Neural crest cell (in vitro differentiated cells): ENCODE measurements around the gene SLC13A1. TPM values are rescaled to one million over a fixed set of nuclear protein-coding genes. Genes with fewer than 3 reads are reported as not detected.

ENCODE experiments used
- DNase-seq: peaks from one replicate; pipeline ENCODE4 v3.0.0; 2021; ENCODE audit warnings: low read depth, mixed read lengths, low spot score
- H3K27ac Mint-ChIP-seq: one replicate; pipeline ENCODE4 v1.8.0; 2021; ENCODE audit warnings: mild to moderate bottlenecking, mixed read lengths; ENCODE audit not compliant: unreplicated experiment
- H3K27me3 Mint-ChIP-seq: 2 replicates; pipeline ENCODE4 v1.8.0; 2021; ENCODE audit warnings: low read depth, mild to moderate bottlenecking, mixed read lengths
- H3K36me3 Mint-ChIP-seq: 2 replicates; pipeline ENCODE4 v1.8.0; 2021; ENCODE audit warnings: low read depth, mild to moderate bottlenecking, mixed read lengths
- H3K4me1 Mint-ChIP-seq: 2 replicates; pipeline ENCODE4 v1.8.0; 2021; ENCODE audit warnings: mixed read lengths
- H3K4me3 Mint-ChIP-seq: one replicate; pipeline ENCODE4 v1.8.0; 2021; ENCODE audit warnings: mild to moderate bottlenecking, mixed read lengths
- H3K9me3 Mint-ChIP-seq: 2 replicates; pipeline ENCODE4 v1.8.0; 2021; ENCODE audit warnings: mixed read lengths
- CTCF ChIP-seq: fragments of 200-600 bp; sonication (generic); conservative IDR thresholded peaks from 2 replicates; pipeline ENCODE4 v1.5.0; 2021; ENCODE audit warnings: antibody characterized with exemption, mild to moderate bottlenecking
- total RNA-seq: library from RNA; stranded (reverse); gene quantifications from 2 replicates; pipeline ENCODE4 v1.2.1, GENCODE V29; 2021

Gene SLC13A1
- total RNA-seq, 1 donor from 2014 or later, result not detected

DNA sequence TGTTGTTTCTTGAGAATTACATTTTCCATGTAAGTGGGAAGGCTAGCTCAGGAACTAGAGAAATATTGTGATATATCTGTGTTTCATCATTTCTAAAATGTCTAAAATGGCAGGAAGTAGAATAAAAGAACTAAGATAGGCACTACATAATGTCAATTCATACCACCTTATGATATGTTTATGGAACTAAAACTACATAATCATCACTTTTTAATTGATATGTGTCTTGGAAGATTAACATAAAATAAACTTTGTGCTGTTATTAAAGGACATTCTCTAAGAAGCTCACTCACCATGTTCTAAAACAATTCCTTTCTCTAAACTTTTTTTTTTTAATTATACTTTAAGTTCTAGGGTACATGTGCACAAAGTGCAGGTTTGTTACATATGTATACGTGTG, 120.7 kb downstream of the SLC13A1 start:
- H3K4me3 Mint-ChIP-seq, result no peak overlapping the region
- no peaks in the 10 kb centered on the region for H3K36me3 Mint-ChIP-seq
- no peak for DNase-seq
- no peak overlapping the region for H3K27ac Mint-ChIP-seq
- H3K9me3 Mint-ChIP-seq, result peaks cover 5% of the 10 kb centered on the region
- H3K27me3 Mint-ChIP-seq, result no peaks in the 10 kb centered on the region
- TF ChIP-seq CTCF, result no peak
- no peaks in the 10 kb centered on the region for H3K4me1 Mint-ChIP-seq

- Mint-ChIP-seq H3K4me3 (no peak overlapping the region), H3K36me3 (no peaks in the 10 kb centered on the region), H3K27ac (no peak overlapping the region), H3K27me3 (no peaks in the 10 kb centered on the region), H3K9me3 (no peaks in the 10 kb centered on the region), H3K4me1 (no peaks in the 10 kb centered on the region)
- no peak for DNase-seq
- TF ChIP-seq CTCF, result no peak
Observed at GRCh38 chr7:123075838-123076467, 123.8 kb downstream of the SLC13A1 start.

DNA sequence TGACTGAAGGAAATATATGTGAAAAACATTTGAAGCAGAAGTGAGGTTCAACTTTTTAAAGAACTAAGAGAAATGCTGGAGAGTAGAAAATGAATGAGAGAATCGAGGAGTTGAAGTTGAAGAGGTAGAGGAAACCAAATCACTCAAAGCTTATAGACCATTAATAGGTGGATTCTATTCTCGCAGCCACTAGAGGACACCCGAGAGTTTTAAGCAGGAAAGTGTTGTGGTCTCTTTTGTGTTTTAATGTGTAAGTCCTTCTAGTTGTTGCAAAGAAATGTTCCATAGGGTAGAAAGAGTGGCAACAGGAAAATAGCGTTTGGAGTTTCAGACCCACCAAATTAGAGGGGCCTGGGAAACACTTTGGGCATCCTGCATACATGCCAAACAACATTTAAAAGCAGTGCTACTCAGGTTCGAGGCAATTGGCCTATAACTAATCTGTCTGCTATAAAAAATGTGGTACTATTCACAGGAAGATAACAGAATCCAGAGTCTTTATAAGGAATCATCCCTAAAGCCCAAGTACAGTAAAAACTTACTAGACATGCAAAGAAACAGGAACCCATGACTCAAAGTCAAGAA, 129.0 kb downstream of the SLC13A1 start:
- Mint-ChIP-seq H3K4me3 (no peak overlapping the region), H3K27ac (no peak overlapping the region), H3K36me3 (no peaks in the 10 kb centered on the region), H3K4me1 (no peaks in the 10 kb centered on the region), H3K9me3 (no peaks in the 10 kb centered on the region), H3K27me3 (no peaks in the 10 kb centered on the region)
- TF ChIP-seq CTCF, result peak; percentile 62
- peak; percentile 4 for DNase-seq

DNA sequence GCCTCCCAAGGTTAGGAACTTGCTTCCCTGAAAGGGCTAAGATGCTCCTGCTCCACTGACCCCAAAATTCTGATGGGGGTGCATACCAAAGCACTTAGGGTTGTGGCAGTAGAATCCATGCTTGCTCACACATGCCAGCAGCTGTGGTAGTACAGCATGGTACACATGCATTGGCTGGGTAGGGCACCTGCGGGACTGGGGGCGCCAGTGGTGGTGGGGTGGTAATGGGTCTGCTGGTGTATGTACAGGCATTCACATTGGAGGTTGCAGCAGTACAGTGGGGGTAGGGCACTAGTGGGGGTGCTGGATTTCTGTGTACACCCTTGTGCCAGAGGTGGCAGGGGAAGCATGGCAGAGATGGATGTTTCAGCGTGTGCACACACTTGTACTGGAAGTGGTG, 132.0 kb downstream of the SLC13A1 start:
- Mint-ChIP-seq H3K36me3 (no peaks in the 10 kb centered on the region), H3K4me1 (no peaks in the 10 kb centered on the region), H3K27ac (no peak overlapping the region), H3K27me3 (no peaks in the 10 kb centered on the region), H3K4me3 (no peak overlapping the region), H3K9me3 (no peaks in the 10 kb centered on the region)
- TF ChIP-seq CTCF, result no peak
- DNase-seq, result no peak

Other genes with a start within 250 kb of the SLC13A1 start
- not detected in 2 replicates for gene TAS2R16, start 204.3 kb downstream of the SLC13A1 start, total RNA-seq